PC-9 (cell line): ENCODE measurements around the gene TEDC2. TPM values are rescaled to one million over a fixed set of nuclear protein-coding genes. Genes with fewer than 3 reads are reported as not detected.

Experiments used
- BruUV-seq: library from RNA; stranded (reverse); fragments of 400-500 nt; replicated peaks from 2 replicates; lab custom pipeline; 2021; lab: Mats Ljungman, UMichigan
- CTCF ChIA-PET: fragments of 300-600 bp; sonication (Branson Sonifier 250); formaldehyde crosslinking; loops from one replicate; lab custom pipeline; 2022; ENCODE audit warnings: antibody characterized with exemption; lab: Charles Lee
- POLR2A ChIA-PET: fragments of 300-600 bp; sonication (Branson Sonifier 250); formaldehyde crosslinking; loops from one replicate; lab custom pipeline; 2022; ENCODE audit warnings: antibody characterized with exemption; ENCODE audit not compliant: unreplicated experiment; lab: Charles Lee
- DNase-seq, 2 experiments: peaks; one replicate each; pipeline versions ENCODE4 v3.0.0 to v3.0.0-alpha.2; 2015 to 2022; ENCODE audit warnings: mixed read lengths in 1 of 2
- H2AFZ ChIP-seq: fragments of 200-600 bp; sonication (generic); 2 replicates; pipeline ENCODE4 v1.8.1; 2017; ENCODE audit warnings: antibody characterized with exemption
- H3F3A ChIP-seq: fragments of 200-600 bp; sonication (generic); 2 replicates; pipeline ENCODE4 v1.8.1; 2017; ENCODE audit warnings: antibody characterized with exemption, mild to moderate bottlenecking, low read depth; ENCODE audit not compliant: insufficient read depth
- H3K27ac ChIP-seq: fragments of 200-600 bp; sonication (generic); 2 replicates; pipeline ENCODE4 v1.6.1; 2016; ENCODE audit warnings: mixed run types
- H3K27me3 ChIP-seq: fragments of 200-600 bp; sonication (generic); 2 replicates; pipeline ENCODE4 v1.6.1; 2016; ENCODE audit warnings: low read depth, mixed run types; ENCODE audit not compliant: insufficient read depth
- H3K36me3 ChIP-seq: fragments of 200-600 bp; sonication (generic); 2 replicates; pipeline ENCODE4 v1.6.1; 2016; ENCODE audit warnings: low read depth, mixed run types
- H3K4me1 ChIP-seq: fragments of 200-600 bp; sonication (generic); replicated peaks from 2 replicates; pipeline ENCODE4 v1.6.1; 2016; ENCODE audit warnings: mixed run types; ENCODE audit not compliant: insufficient read depth
- H3K4me2 ChIP-seq: fragments of 200-600 bp; sonication (generic); 2 replicates; pipeline ENCODE4 v1.6.1; 2017; ENCODE audit warnings: mixed run types
- H3K4me3 ChIP-seq: fragments of 200-600 bp; sonication (generic); 2 replicates; pipeline ENCODE4 v1.6.1; 2016; ENCODE audit warnings: mixed run types
- H3K79me2 ChIP-seq: fragments of 200-600 bp; sonication (generic); 2 replicates; pipeline ENCODE4 v1.6.1; 2017; ENCODE audit warnings: low read depth, mixed run types
- H3K9me2 ChIP-seq: fragments of 200-600 bp; sonication (generic); 2 replicates; pipeline ENCODE4 v1.8.1; 2017; ENCODE audit warnings: mild to moderate bottlenecking; ENCODE audit not compliant: insufficient read depth
- H3K9me3 ChIP-seq: fragments of 200-600 bp; sonication (generic); 2 replicates; pipeline ENCODE4 v1.8.1; 2016; ENCODE audit warnings: low read depth; ENCODE audit not compliant: insufficient read depth
- H4K20me1 ChIP-seq: fragments of 200-600 bp; sonication (generic); 2 replicates; pipeline ENCODE4 v1.8.1; 2017; ENCODE audit not compliant: insufficient read depth
- EZH2 ChIP-seq: fragments of 200-600 bp; sonication (generic); IDR thresholded peaks from 2 replicates; pipeline ENCODE4 v1.8.0; 2017; ENCODE audit warnings: antibody characterized with exemption, low read depth
- intact Hi-C: fragments of 100-400 bp; cut with micrococcal nuclease; formaldehyde crosslinking; loops from one replicate; pipeline ENCODE4 v1.10.0; 2022; ENCODE audit not compliant: unreplicated experiment
- microRNA-seq: library from miRNA; unstranded; fragments of <30 nt; microRNA quantifications from one replicate; pipeline ENCODE4 v1.2.0, GENCODE V29; 2021; ENCODE audit warnings: borderline number of aligned reads, borderline replicate concordance
- total RNA-seq: library from RNA; stranded (reverse); gene quantifications from 2 replicates; pipeline ENCODE4 v1.2.3, GENCODE V29; 2021
- TF ChIP-seq, protein P1 (sequence below): fragments of 200-600 bp; sonication (generic); conservative IDR thresholded peaks from 2 replicates; pipeline ENCODE4 v1.6.1; 2017; ENCODE audit warnings: mixed run types, antibody characterized with exemption, mild to moderate bottlenecking, moderate library complexity

TEDC2 gene
- total RNA-seq, 1 experiment from 2014 or later = 26.3 TPM

DNA sequence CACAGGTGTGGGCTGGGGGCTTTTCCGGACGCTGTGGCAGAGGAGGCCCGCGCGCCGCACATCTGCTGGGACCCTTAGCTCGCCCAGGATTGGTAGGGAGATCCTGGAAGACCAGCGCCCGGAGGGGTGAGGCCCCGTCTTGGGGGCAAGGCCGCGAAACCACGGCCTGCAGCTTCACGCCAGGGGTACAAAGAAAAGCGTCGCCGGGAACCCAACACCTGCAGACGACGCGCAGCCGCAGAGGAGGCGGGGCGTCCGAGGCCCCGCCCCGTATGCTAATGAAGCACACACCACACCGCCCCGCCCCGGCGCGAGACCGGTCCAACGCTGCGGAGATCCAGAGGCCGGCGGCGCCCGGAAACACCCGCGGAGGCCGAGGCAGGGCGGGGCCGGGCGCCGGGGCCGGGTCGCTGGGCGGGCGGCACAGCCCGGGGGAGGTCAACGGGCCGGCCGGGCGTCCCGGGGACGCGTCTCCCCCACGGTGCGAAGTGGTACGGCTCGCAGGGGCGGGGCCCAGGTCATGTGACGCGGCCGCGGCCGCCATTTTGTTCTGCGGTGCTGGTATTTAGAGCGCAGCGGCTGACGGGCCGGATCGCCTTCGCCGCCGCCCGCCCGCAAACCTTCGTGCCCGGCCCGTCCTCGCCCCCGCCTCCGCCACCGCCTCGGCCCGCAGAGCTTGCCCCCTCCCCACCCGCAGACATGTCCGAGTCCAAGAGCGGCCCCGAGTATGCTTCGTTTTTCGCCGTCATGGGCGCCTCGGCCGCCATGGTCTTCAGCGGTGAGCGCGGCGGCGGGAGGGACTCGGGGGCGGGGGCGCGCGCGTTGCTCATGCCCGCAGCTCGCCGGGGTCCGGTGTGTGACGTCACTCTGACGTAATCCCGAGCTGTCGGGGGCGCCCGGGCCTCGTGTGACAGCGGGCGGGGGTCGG, 53.8 kb downstream of the TEDC2 start, which contains the start of gene ATP6V0C:
ATP6V0C (plus strand) TSS at position 548 of the 928 bp plus-strand sequence; CDS start at position 700, 152 bp downstream.
- Histone ChIP-seq H3K9me3 (no peaks in the 10 kb centered on the region), H3F3A (peaks cover 15% of the 10 kb centered on the region; the same call in 1 of the 2 replicates), H3K79me2 (peaks cover 48% of the 10 kb centered on the region), H3K9me2 (no peaks in the 10 kb centered on the region), H3K4me1 (peaks cover 22% of the 10 kb centered on the region), H4K20me1 (peaks cover 42% of the 10 kb centered on the region), H3K27me3 (no peaks in the 10 kb centered on the region), H3K4me3 (peak within 1 kb of the TSS; percentile 80), H3K27ac (peak within 1 kb of the TSS; percentile 86), H3K36me3 (no peaks in the 10 kb centered on the region), H3K4me2 (peak within 1 kb of the TSS; percentile 100), H2AFZ (peak within 1 kb of the TSS; percentile 75)
- ChIA-PET CTCF (no interaction called here), POLR2A (interaction anchor here (0.6 kb wide), 1 partner anchor 261 kb away, joined by 3 read pairs; no protein-coding TSS in a partner anchor)
- BruUV-seq = no TSS peak
- TF ChIP-seq, protein P1, sequence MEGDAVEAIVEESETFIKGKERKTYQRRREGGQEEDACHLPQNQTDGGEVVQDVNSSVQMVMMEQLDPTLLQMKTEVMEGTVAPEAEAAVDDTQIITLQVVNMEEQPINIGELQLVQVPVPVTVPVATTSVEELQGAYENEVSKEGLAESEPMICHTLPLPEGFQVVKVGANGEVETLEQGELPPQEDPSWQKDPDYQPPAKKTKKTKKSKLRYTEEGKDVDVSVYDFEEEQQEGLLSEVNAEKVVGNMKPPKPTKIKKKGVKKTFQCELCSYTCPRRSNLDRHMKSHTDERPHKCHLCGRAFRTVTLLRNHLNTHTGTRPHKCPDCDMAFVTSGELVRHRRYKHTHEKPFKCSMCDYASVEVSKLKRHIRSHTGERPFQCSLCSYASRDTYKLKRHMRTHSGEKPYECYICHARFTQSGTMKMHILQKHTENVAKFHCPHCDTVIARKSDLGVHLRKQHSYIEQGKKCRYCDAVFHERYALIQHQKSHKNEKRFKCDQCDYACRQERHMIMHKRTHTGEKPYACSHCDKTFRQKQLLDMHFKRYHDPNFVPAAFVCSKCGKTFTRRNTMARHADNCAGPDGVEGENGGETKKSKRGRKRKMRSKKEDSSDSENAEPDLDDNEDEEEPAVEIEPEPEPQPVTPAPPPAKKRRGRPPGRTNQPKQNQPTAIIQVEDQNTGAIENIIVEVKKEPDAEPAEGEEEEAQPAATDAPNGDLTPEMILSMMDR = no peak
- no peak for TF ChIP-seq EZH2
- intact Hi-C loops = no loop called here
- peak; percentile 76 to 96 for DNase-seq

Small RNA genes lying within 50 kb of the gene (microRNA-seq; reads per million reads assigned to microRNA genes)
- gene MIR6767 (not detected), gene MIR6768 (2.7 reads per million)

Other genes starting within 250 kb of the TEDC2 start
- gene BRICD5, start 249.2 kb upstream of the TEDC2 start, total RNA-seq = 17.1 and 24.6 TPM in 2 replicates
- gene PGP, start 245.3 kb upstream of the TEDC2 start, total RNA-seq = 20.2 and 23.4 TPM in 2 replicates
- gene E4F1, start 236.5 kb upstream of the TEDC2 start, total RNA-seq = 38.8 and 41.1 TPM in 2 replicates
- 6.0 and 7.3 TPM in 2 replicates for gene DNASE1L2, start 223.7 kb upstream of the TEDC2 start, total RNA-seq
- gene ECI1, start 208.5 kb upstream of the TEDC2 start, total RNA-seq = 131 and 216 TPM in 2 replicates
- gene RNPS1, start 192.0 kb upstream of the TEDC2 start, total RNA-seq = 229 and 250 TPM in 2 replicates
- gene ABCA3, start 119.4 kb upstream of the TEDC2 start, total RNA-seq = 6.2 and 8.0 TPM in 2 replicates
- 53.4 and 69.0 TPM in 2 replicates for gene CCNF, start 30.7 kb upstream of the TEDC2 start, total RNA-seq
- 0.87 and 0.90 TPM in 2 replicates for gene NTN3, start 11.2 kb downstream of the TEDC2 start, total RNA-seq
- gene TBC1D24, start 15.0 kb downstream of the TEDC2 start, total RNA-seq = 30.0 and 34.2 TPM in 2 replicates
- 205 and 249 TPM in 2 replicates for gene ATP6V0C, start 53.8 kb downstream of the TEDC2 start, total RNA-seq
- gene AMDHD2, start 60.3 kb downstream of the TEDC2 start, total RNA-seq = 47.9 and 61.5 TPM in 2 replicates
- 0.43 and 0.94 TPM in 2 replicates for gene CEMP1, start 71.3 kb downstream of the TEDC2 start, total RNA-seq
- 43.2 and 46.8 TPM in 2 replicates for gene PDPK1, start 77.9 kb downstream of the TEDC2 start, total RNA-seq
- 60.4 and 66.5 TPM in 2 replicates for gene KCTD5, start 222.4 kb downstream of the TEDC2 start, total RNA-seq